ENCODE data around the gene ATG13.

DNA sequence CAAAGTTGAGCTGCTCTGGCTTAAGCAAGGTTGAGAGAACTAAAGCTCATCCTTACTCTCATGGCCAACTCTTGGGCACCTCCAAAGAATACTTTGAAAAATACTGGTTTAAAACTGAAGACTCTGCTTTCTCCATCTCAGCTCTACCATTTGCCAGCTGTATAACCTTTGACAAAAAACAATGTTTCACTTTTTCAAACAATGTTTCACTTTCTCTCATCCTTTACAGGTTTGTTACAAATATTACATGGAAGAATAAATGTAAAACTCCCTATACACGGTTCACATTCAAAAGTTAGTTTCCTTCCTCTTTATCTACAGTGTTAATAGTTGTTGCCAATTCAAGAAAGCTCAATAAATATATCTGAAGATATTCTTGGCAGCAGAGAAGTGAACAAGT is 42.7 kb upstream of the ATG13 start:
- TF ChIP-seq CTCF (IDR thresholded peaks at IDR 0.05 in 8 of 11, conservative IDR thresholded peaks at IDR 0.05 in 3 of 11) (no peak), POLR2A (IDR thresholded peaks at IDR 0.05) (no peak)

Data from spleen (tissue), 7 donors.